ENCODE measurements around the gene ZNF428.

DNA sequence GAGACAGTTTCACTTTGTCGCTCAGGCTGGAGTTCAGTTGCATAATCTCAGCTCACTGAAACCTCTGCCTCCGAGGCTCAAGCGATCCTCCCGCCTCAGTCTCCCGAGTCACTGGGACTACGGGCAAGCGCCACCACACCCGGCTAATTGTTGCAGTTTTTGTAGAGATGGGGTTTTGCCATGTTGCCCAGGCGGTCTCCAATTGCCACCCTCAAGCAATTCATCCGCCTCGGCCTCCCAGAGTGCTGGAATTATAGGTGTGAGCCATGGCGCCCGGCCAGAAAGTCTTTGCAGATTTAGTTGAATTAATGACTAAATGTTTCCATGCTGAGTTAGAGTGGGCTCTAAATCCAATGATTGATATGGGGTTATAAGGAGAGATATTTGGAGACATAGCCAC lies 24.8 kb upstream of the ZNF428 start:
- TF ChIP-seq CTCF (IDR thresholded peaks at IDR 0.05) = no peak
- no peak for TF ChIP-seq EP300 (IDR thresholded peaks at IDR 0.05)

Data from tibial nerve (tissue), 4 donors.